OCI-LY3 (cell line): ENCODE results near the gene FAM53B.

ENCODE experiments used
- H2AFZ ChIP-seq: fragments of 200-600, 300-600 bp; shearing (Covaris generic); 2 replicates; pipeline ENCODE4 v1.6.0; 2014; ENCODE audit warnings: antibody characterized with exemption, low read depth, low read length
- H3K27ac ChIP-seq: fragments of 200-600, 300-600 bp; sonication (generic); 2 replicates; pipeline ENCODE4 v1.5.1; 2014; ENCODE audit warnings: mild to moderate bottlenecking, low read length, moderate library complexity, mixed read lengths
- H3K27me3 ChIP-seq: fragments of 200-600, 300-600 bp; sonication (generic); 2 replicates; pipeline ENCODE4 v1.6.1; 2014; ENCODE audit warnings: low read depth, low read length, mixed read lengths
- H3K36me3 ChIP-seq: fragments of 200-600, 300-600 bp; sonication (generic); replicated peaks from 2 replicates; pipeline ENCODE3; 2014; ENCODE audit warnings: low read depth, low read length, mixed read lengths
- H3K4me1 ChIP-seq: fragments of 300-600, 200-600 bp; sonication (generic); 2 replicates; pipeline ENCODE4 v1.6.1; 2014; ENCODE audit warnings: low read length, mixed read lengths
- H3K4me2 ChIP-seq: fragments of 200-600, 300-600 bp; sonication (generic); 2 replicates; pipeline ENCODE4 v1.6.1; 2014; ENCODE audit warnings: low read length, mixed read lengths
- H3K4me3 ChIP-seq: fragments of 300-600, 200-600 bp; sonication (generic); 2 replicates; pipeline ENCODE4 v1.5.1; 2014; ENCODE audit warnings: antibody characterized with exemption, mild to moderate bottlenecking, low read length, moderate library complexity
- H3K79me2 ChIP-seq: fragments of 300-600, 200-600 bp; shearing (Covaris generic); 2 replicates; pipeline ENCODE4 v1.6.1; 2014; ENCODE audit warnings: mild to moderate bottlenecking, low read length, mixed read lengths
- H3K9ac ChIP-seq: fragments of 300-600, 200-600 bp; shearing (Covaris generic); 2 replicates; pipeline ENCODE4 v1.6.0; 2014; ENCODE audit warnings: mild to moderate bottlenecking, low read length, moderate library complexity
- H3K9me3 ChIP-seq: fragments of 200-600, 300-600 bp; shearing (Covaris generic); 2 replicates; pipeline ENCODE4 v1.6.1; 2014; ENCODE audit warnings: low read length, mixed read lengths; ENCODE audit not compliant: insufficient read depth
- H4K20me1 ChIP-seq: fragments of 200-600, 300-600 bp; sonication (generic); 2 replicates; pipeline ENCODE4 v1.6.1; 2016; ENCODE audit warnings: low read length, mixed read lengths; ENCODE audit not compliant: insufficient read depth
- CTCF ChIP-seq: fragments of 200-600, 300-600 bp; sonication (generic); IDR thresholded peaks from 2 replicates; pipeline ENCODE4 v1.5.1; 2014; ENCODE audit warnings: antibody characterized with exemption, low read length, low read depth
- EZH2phosphoT487 ChIP-seq: fragments of 200-600 bp; shearing (Covaris generic); IDR thresholded peaks from 2 replicates; pipeline ENCODE4 v1.6.1; 2018; ENCODE audit warnings: antibody characterized with exemption, mixed run types, low read depth

The FAM53B gene

GRCh38 chr10:124639646-124640045 is 104.5 kb downstream of the FAM53B start:
- no peak overlapping the region for H3K27ac ChIP-seq
- H3K36me3 ChIP-seq: peaks cover 10% of the 10 kb centered on the region
- no peaks in the 10 kb centered on the region for H3K27me3 ChIP-seq
- peaks cover under 1% of the 10 kb centered on the region; the same call in 1 of the 2 replicates for H3K9me3 ChIP-seq
- no peak overlapping the region for H3K4me2 ChIP-seq
- peaks cover 18% of the 10 kb centered on the region for H3K79me2 ChIP-seq
- no peak overlapping the region for H2AFZ ChIP-seq
- no peak overlapping the region for H3K4me3 ChIP-seq
- peaks cover 40% of the 10 kb centered on the region for H3K4me1 ChIP-seq
- TF ChIP-seq EZH2phosphoT487: no peak
- TF ChIP-seq CTCF: no peak
- peaks cover 62% of the 10 kb centered on the region for H4K20me1 ChIP-seq
- no peak overlapping the region for H3K9ac ChIP-seq

GRCh38 chr10:124639206-124639605 is 105.0 kb downstream of the FAM53B start:
- Histone ChIP-seq H3K27me3 (no peaks in the 10 kb centered on the region), H3K9me3 (peaks cover 5% of the 10 kb centered on the region; the same call in 1 of the 2 replicates), H3K9ac (no peak overlapping the region), H3K27ac (no peak overlapping the region), H3K79me2 (peaks cover 22% of the 10 kb centered on the region), H4K20me1 (peaks cover 58% of the 10 kb centered on the region), H2AFZ (no peak overlapping the region), H3K4me3 (no peak overlapping the region), H3K4me1 (peaks cover 40% of the 10 kb centered on the region), H3K36me3 (peaks cover 14% of the 10 kb centered on the region), H3K4me2 (no peak overlapping the region)
- no peak for TF ChIP-seq CTCF
- TF ChIP-seq EZH2phosphoT487: no peak

GRCh38 chr10:124637746-124638145 is 106.4 kb downstream of the FAM53B start:
- Histone ChIP-seq H3K4me1 (peaks cover 40% of the 10 kb centered on the region), H3K27ac (no peak overlapping the region), H3K27me3 (no peaks in the 10 kb centered on the region), H3K36me3 (peaks cover 18% of the 10 kb centered on the region), H2AFZ (no peak overlapping the region), H3K9ac (no peak overlapping the region), H3K4me2 (peak overlapping the region; percentile 50; the same call in 1 of the 2 replicates), H3K4me3 (no peak overlapping the region), H3K79me2 (peaks cover 23% of the 10 kb centered on the region), H3K9me3 (peaks cover 5% of the 10 kb centered on the region; the same call in 1 of the 2 replicates), H4K20me1 (peaks cover 58% of the 10 kb centered on the region)
- TF ChIP-seq CTCF (no peak), EZH2phosphoT487 (no peak)

GRCh38 chr10:124637091-124637700 is 107.0 kb downstream of the FAM53B start:
- Histone ChIP-seq H3K9ac (no peak overlapping the region), H3K79me2 (peaks cover 23% of the 10 kb centered on the region), H3K4me2 (peak overlapping the region; percentile 50), H4K20me1 (peaks cover 60% of the 10 kb centered on the region), H3K4me1 (peaks cover 40% of the 10 kb centered on the region), H3K9me3 (peaks cover 5% of the 10 kb centered on the region; the same call in 1 of the 2 replicates), H3K4me3 (peak overlapping the region; percentile 20; the same call in 1 of the 2 replicates), H3K36me3 (peaks cover 18% of the 10 kb centered on the region), H2AFZ (no peak overlapping the region), H3K27me3 (no peaks in the 10 kb centered on the region), H3K27ac (no peak overlapping the region)
- no peak for TF ChIP-seq EZH2phosphoT487
- no peak for TF ChIP-seq CTCF
